ENCODE results near the gene ST6GAL1. TPM values are rescaled to one million over a fixed set of nuclear protein-coding genes. Genes with fewer than 3 reads are reported as not detected.

ST6GAL1 gene
- total and polyA plus RNA-seq, 7 experiments from 2014 or later, result 115 to 313 (median 214) TPM

GRCh38 chr3:187122261-187122660 is 191.9 kb downstream of the ST6GAL1 start:
- Histone ChIP-seq H3K9me3 (ENCODE audit: control insufficient read depth in 2 of 3, low read length in 3 of 3) (no peaks in the 10 kb centered on the region), H3K27ac (ENCODE audit: low read depth, low read length) (no peak overlapping the region), H3K36me3 (ENCODE audit: control insufficient read depth in 2 of 3, insufficient read depth in 3 of 3, low read length in 3 of 3) (no peaks in the 10 kb centered on the region), H3K4me1 (ENCODE audit: control insufficient read depth in 2 of 2, insufficient read depth in 2 of 2, low read length in 2 of 2) (no peaks in the 10 kb centered on the region), H3K27me3 (ENCODE audit: control insufficient read depth in 2 of 2, insufficient read depth in 2 of 2, low read length in 2 of 2) (no peaks in the 10 kb centered on the region), H3K4me3 (ENCODE audit: low read length) (no peak overlapping the region)
- ChIA-PET POLR2A (interaction anchor here (1.1 kb wide), 1 partner anchor 8 kb away, joined by 4 read pairs; no protein-coding TSS in a partner anchor), CTCF (interaction anchor here (1.9 to 2.9 kb wide), 3 partner anchors 9 to 17 kb away, joined by 5 to 8 read pairs (median 6); partner anchors contain the start of gene RPL39L)
- ATAC-seq (no peak), DNase-seq (no peak)
- Mint-ChIP-seq H3K27me3 (no peaks in the 10 kb centered on the region), H3K9me3 (peaks cover 0 to 7% (median 0%) of the 10 kb centered on the region in 11 donors), H3K27ac (no peak overlapping the region), H3K36me3 (peaks cover 0 to 18% (median 0%) of the 10 kb centered on the region in 5 donors), H3K4me1 (peaks cover 0 to 5% (median 0%) of the 10 kb centered on the region in 7 donors), H3K4me3 (no peak overlapping the region)
- intact Hi-C loops (cut with micrococcal nuclease), result loop anchor here in 1 of 2 donors (2.0 to 10.0 kb wide), 2 partner anchors 17 to 1627 kb away; partner anchors contain the start of genes RPL39L and TMEM41A

- H3K27me3 Mint-ChIP-seq, result no peaks in the 10 kb centered on the region
- Histone ChIP-seq H3K27ac (ENCODE audit: low read depth, low read length) (no peak overlapping the region), H3K4me3 (ENCODE audit: low read length) (no peak overlapping the region), H3K9me3 (ENCODE audit: control insufficient read depth in 2 of 3, low read length in 3 of 3) (no peaks in the 10 kb centered on the region), H3K4me1 (ENCODE audit: control insufficient read depth in 2 of 2, insufficient read depth in 2 of 2, low read length in 2 of 2) (peaks cover 10 to 12% of the 10 kb centered on the region in 2 donors), H3K27me3 (ENCODE audit: control insufficient read depth in 2 of 2, insufficient read depth in 2 of 2, low read length in 2 of 2) (no peaks in the 10 kb centered on the region), H3K36me3 (ENCODE audit: control insufficient read depth in 2 of 3, insufficient read depth in 3 of 3, low read length in 3 of 3) (no peaks in the 10 kb centered on the region)
- DNase-seq (no peak), ATAC-seq (no peak)
- CTCF ChIA-PET, result interaction anchor here (0.6 to 1.1 kb wide), 2 partner anchors 26 to 40 kb away, joined by 3 to 4 read pairs; no protein-coding TSS in a partner anchor
- H3K4me3 Mint-ChIP-seq, result no peak overlapping the region
- peaks cover 0 to 17% (median 2%) of the 10 kb centered on the region in 11 donors for H3K9me3 Mint-ChIP-seq
- POLR2A ChIA-PET, result interaction anchor here (1.0 kb wide), 1 partner anchor 14 kb away, joined by 3 read pairs; no protein-coding TSS in a partner anchor
- peaks cover 0 to 42% (median 2%) of the 10 kb centered on the region in 5 donors for H3K36me3 Mint-ChIP-seq
- peaks cover 4 to 25% (median 17%) of the 10 kb centered on the region in 7 donors for H3K4me1 Mint-ChIP-seq
- no peak overlapping the region for H3K27ac Mint-ChIP-seq
- intact Hi-C loops (cut with micrococcal nuclease), result loop anchor here in 1 of 2 donors (10.0 kb wide), 1 partner anchor 1631 kb away; the partner anchor contains the start of gene TMEM41A
These were observed 195.1 kb downstream of the ST6GAL1 start for GRCh38 chr3:187125319-187126031.

Other genes with a start within 250 kb of the ST6GAL1 start
- not detected for gene KNG1, start 213.2 kb upstream of the ST6GAL1 start, total RNA-seq
- gene KNG1, start 213.2 kb upstream of the ST6GAL1 start, polyA plus RNA-seq, result not detected
- 100 to 1,000 TPM; 401 to 804 (median 650) TPM for gene EIF4A2, start 146.9 kb upstream of the ST6GAL1 start, total RNA-seq
- 100 to 1,000 TPM; 237 to 329 TPM for gene EIF4A2, start 146.9 kb upstream of the ST6GAL1 start, polyA plus RNA-seq
- gene RFC4, start 124.0 kb upstream of the ST6GAL1 start, total RNA-seq, result 10 to 100 TPM in 4 of 5 experiments, 1 to 10 TPM in 1; 8.7 to 71.6 (median 22.1) TPM
- 10 to 100 TPM; 22.5 to 28.1 TPM for gene RFC4, start 124.0 kb upstream of the ST6GAL1 start, polyA plus RNA-seq
- gene ADIPOQ, start 87.8 kb upstream of the ST6GAL1 start, total RNA-seq, result not detected
- gene ADIPOQ, start 87.8 kb upstream of the ST6GAL1 start, polyA plus RNA-seq, result not detected
- 10 to 100 TPM in 1 of 5 experiments, 1 to 10 TPM in 2, under 1 TPM in 1, not detected in 1; 0.81 to 14.0 (median 2.8) TPM for gene RPL39L, start 209.0 kb downstream of the ST6GAL1 start, total RNA-seq
- 1 to 10 TPM; 3.0 to 4.0 TPM for gene RPL39L, start 209.0 kb downstream of the ST6GAL1 start, polyA plus RNA-seq